GM12878 (cell line): ENCODE results near the gene CLIP2.
"Not testable (repeated sequence)": the region's sequence is repeated elsewhere in the genome, so short reads cannot be mapped to it uniquely, and the experiment has no call there.

Source experiments
- EZH2 ChIP-seq: IDR thresholded peaks from 2 replicates; pipeline ENCODE4 v1.6.1; 2012; ENCODE audit warnings: low read depth, mild to moderate bottlenecking, control low read depth, inconsistent platforms, low read length, borderline replicate concordance; ENCODE audit not compliant: control insufficient read depth
- SIX5 ChIP-seq: IDR thresholded peaks from 2 replicates; pipeline ENCODE4 v1.6.1; 2011; ENCODE audit warnings: mild to moderate bottlenecking, low read depth, low read length, moderate library complexity; ENCODE audit not compliant: severe bottlenecking
- TF ChIP-seq, protein P1 (sequence below), 3 experiments: IDR thresholded peaks in 2 of 3; conservative IDR thresholded peaks in 1 of 3; 2 replicates each; pipeline ENCODE4 v1.5.1; 2011; ENCODE audit warnings: low read depth in 3 of 3, low read length in 3 of 3, mild to moderate bottlenecking in 3 of 3, control low read depth in 2 of 3, moderate library complexity in 2 of 3, inconsistent platforms in 1 of 3, mixed read lengths in 1 of 3; ENCODE audit not compliant: control insufficient read depth in 2 of 3, insufficient read depth in 1 of 3; ENCODE audit errors: extremely low read depth in 1 of 3

DNA sequence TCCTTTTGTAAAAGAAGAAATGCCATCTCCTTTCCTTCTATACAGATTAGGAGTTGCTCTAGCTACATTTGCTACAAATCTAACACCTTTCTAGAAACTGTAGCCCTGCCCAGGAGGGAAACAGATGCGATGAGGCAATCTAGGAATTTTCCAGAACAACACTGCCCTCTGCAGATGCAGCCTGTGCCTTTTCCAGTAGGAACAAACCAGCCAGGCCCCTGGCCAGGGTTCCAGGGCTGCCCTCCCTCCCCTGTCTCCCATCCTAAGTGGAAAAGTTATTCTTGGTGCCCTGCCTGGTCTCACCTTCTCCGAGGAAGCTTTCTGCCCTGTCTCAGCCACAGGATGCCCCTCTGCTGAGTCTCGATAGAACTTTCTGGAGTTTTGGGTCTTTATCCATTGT lies 105.4 kb downstream of the CLIP2 start:
- not testable (repeated sequence) for TF ChIP-seq EZH2, SIX5
- TF ChIP-seq, protein P1, sequence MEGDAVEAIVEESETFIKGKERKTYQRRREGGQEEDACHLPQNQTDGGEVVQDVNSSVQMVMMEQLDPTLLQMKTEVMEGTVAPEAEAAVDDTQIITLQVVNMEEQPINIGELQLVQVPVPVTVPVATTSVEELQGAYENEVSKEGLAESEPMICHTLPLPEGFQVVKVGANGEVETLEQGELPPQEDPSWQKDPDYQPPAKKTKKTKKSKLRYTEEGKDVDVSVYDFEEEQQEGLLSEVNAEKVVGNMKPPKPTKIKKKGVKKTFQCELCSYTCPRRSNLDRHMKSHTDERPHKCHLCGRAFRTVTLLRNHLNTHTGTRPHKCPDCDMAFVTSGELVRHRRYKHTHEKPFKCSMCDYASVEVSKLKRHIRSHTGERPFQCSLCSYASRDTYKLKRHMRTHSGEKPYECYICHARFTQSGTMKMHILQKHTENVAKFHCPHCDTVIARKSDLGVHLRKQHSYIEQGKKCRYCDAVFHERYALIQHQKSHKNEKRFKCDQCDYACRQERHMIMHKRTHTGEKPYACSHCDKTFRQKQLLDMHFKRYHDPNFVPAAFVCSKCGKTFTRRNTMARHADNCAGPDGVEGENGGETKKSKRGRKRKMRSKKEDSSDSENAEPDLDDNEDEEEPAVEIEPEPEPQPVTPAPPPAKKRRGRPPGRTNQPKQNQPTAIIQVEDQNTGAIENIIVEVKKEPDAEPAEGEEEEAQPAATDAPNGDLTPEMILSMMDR (IDR thresholded peaks at IDR 0.05 in 2 of 3, conservative IDR thresholded peaks at IDR 0.05 in 1 of 3; ENCODE audit: control insufficient read depth in 2 of 3, extremely low read depth in 1 of 3, insufficient read depth in 1 of 3, low read depth in 3 of 3, low read length in 3 of 3) = peak in 1 of 3 experiments; percentile 15; a peak in 1 of 6 replicates
